Measurements from ENCODE around the gene RNF4. TPM values are rescaled to one million over a fixed set of nuclear protein-coding genes. Genes with fewer than 3 reads are reported as not detected.

RNF4 gene
- total RNA-seq, 1 donor from 2014 or later: 77.2 TPM

- Histone ChIP-seq H3K9me3 (ENCODE audit: insufficient read depth, low read depth, low read length) (no peaks in the 10 kb centered on the region), H4K20me1 (ENCODE audit: insufficient read depth, low read length) (peaks cover 95% of the 10 kb centered on the region), H3K4me2 (ENCODE audit: low read length) (no peak overlapping the region), H2AFZ (ENCODE audit: low read depth, low read length) (no peak overlapping the region), H3K27ac (ENCODE audit: low read depth, low read length) (no peak overlapping the region), H3K79me2 (ENCODE audit: insufficient read depth, low read length) (peaks cover 99% of the 10 kb centered on the region), H3K4me3 (ENCODE audit: insufficient read depth, low read depth, low read length) (no peak overlapping the region), H3K9ac (ENCODE audit: low read length) (no peak overlapping the region), H3K4me1 (ENCODE audit: insufficient read depth, low read length) (peaks cover 19% of the 10 kb centered on the region), H3K27me3 (ENCODE audit: insufficient read depth, low read length) (no peaks in the 10 kb centered on the region), H3K36me3 (ENCODE audit: insufficient read depth, low read length) (peaks cover 9% of the 10 kb centered on the region)
- Mint-ChIP-seq H3K4me1 (ENCODE audit: low read depth, unreplicated experiment) (peaks cover 29% of the 10 kb centered on the region), H3K9me3 (ENCODE audit: unreplicated experiment) (no peaks in the 10 kb centered on the region), H3K4me3 (ENCODE audit: unreplicated experiment) (no peak overlapping the region), H3K27me3 (ENCODE audit: low read depth, unreplicated experiment) (no peaks in the 10 kb centered on the region), H3K27ac (ENCODE audit: unreplicated experiment) (no peak overlapping the region), H3K36me3 (ENCODE audit: low read depth, unreplicated experiment) (peaks cover 22% of the 10 kb centered on the region)
- TF ChIP-seq, protein P1, sequence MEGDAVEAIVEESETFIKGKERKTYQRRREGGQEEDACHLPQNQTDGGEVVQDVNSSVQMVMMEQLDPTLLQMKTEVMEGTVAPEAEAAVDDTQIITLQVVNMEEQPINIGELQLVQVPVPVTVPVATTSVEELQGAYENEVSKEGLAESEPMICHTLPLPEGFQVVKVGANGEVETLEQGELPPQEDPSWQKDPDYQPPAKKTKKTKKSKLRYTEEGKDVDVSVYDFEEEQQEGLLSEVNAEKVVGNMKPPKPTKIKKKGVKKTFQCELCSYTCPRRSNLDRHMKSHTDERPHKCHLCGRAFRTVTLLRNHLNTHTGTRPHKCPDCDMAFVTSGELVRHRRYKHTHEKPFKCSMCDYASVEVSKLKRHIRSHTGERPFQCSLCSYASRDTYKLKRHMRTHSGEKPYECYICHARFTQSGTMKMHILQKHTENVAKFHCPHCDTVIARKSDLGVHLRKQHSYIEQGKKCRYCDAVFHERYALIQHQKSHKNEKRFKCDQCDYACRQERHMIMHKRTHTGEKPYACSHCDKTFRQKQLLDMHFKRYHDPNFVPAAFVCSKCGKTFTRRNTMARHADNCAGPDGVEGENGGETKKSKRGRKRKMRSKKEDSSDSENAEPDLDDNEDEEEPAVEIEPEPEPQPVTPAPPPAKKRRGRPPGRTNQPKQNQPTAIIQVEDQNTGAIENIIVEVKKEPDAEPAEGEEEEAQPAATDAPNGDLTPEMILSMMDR (IDR thresholded peaks at IDR 0.05; ENCODE audit: insufficient read depth, low read depth, low read length): no peak
- TF ChIP-seq EZH2 (IDR thresholded peaks at IDR 0.05; ENCODE audit: insufficient read depth, low read length): no peak
- FAIRE-seq: no peak
- DNase-seq (ENCODE audit: low read depth): no peak
These were observed 17.1 kb downstream of the RNF4 start for GRCh38 chr4:2485956-2486355.

- Histone ChIP-seq H3K27me3 (ENCODE audit: insufficient read depth, low read length) (no peaks in the 10 kb centered on the region), H3K9me3 (ENCODE audit: insufficient read depth, low read depth, low read length) (no peaks in the 10 kb centered on the region), H3K4me1 (ENCODE audit: insufficient read depth, low read length) (peaks cover 19% of the 10 kb centered on the region), H3K4me2 (ENCODE audit: low read length) (no peak overlapping the region), H2AFZ (ENCODE audit: low read depth, low read length) (no peak overlapping the region), H3K27ac (ENCODE audit: low read depth, low read length) (no peak overlapping the region), H3K79me2 (ENCODE audit: insufficient read depth, low read length) (peaks cover 97% of the 10 kb centered on the region), H3K4me3 (ENCODE audit: insufficient read depth, low read depth, low read length) (no peak overlapping the region), H3K36me3 (ENCODE audit: insufficient read depth, low read length) (peaks cover 13% of the 10 kb centered on the region), H3K9ac (ENCODE audit: low read length) (no peak overlapping the region), H4K20me1 (ENCODE audit: insufficient read depth, low read length) (peaks cover 93% of the 10 kb centered on the region)
- DNase-seq (ENCODE audit: low read depth) (no peak), FAIRE-seq (no peak)
- TF ChIP-seq, protein P1 (IDR thresholded peaks at IDR 0.05; ENCODE audit: insufficient read depth, low read depth, low read length): no peak
- TF ChIP-seq EZH2 (IDR thresholded peaks at IDR 0.05; ENCODE audit: insufficient read depth, low read length): no peak
- H3K27me3 Mint-ChIP-seq (ENCODE audit: low read depth, unreplicated experiment): no peaks in the 10 kb centered on the region
- H3K36me3 Mint-ChIP-seq (ENCODE audit: low read depth, unreplicated experiment): peaks cover 26% of the 10 kb centered on the region
- H3K4me1 Mint-ChIP-seq (ENCODE audit: low read depth, unreplicated experiment): peaks cover 31% of the 10 kb centered on the region
- no peaks in the 10 kb centered on the region for H3K9me3 Mint-ChIP-seq (ENCODE audit: unreplicated experiment)
- H3K27ac Mint-ChIP-seq (ENCODE audit: unreplicated experiment): no peak overlapping the region
- no peak overlapping the region for H3K4me3 Mint-ChIP-seq (ENCODE audit: unreplicated experiment)
These were observed 18.1 kb downstream of the RNF4 start for GRCh38 chr4:2486981-2487380.

- FAIRE-seq (no peak), DNase-seq (ENCODE audit: low read depth) (no peak)
- Histone ChIP-seq H3K4me1 (ENCODE audit: insufficient read depth, low read length) (peaks cover 13% of the 10 kb centered on the region), H3K9me3 (ENCODE audit: insufficient read depth, low read depth, low read length) (no peaks in the 10 kb centered on the region), H3K4me2 (ENCODE audit: low read length) (no peak overlapping the region), H3K79me2 (ENCODE audit: insufficient read depth, low read length) (peaks cover 97% of the 10 kb centered on the region), H3K9ac (ENCODE audit: low read length) (no peak overlapping the region), H3K4me3 (ENCODE audit: insufficient read depth, low read depth, low read length) (no peak overlapping the region), H3K27ac (ENCODE audit: low read depth, low read length) (no peak overlapping the region), H4K20me1 (ENCODE audit: insufficient read depth, low read length) (peaks cover 92% of the 10 kb centered on the region), H3K36me3 (ENCODE audit: insufficient read depth, low read length) (peaks cover 19% of the 10 kb centered on the region), H2AFZ (ENCODE audit: low read depth, low read length) (no peak overlapping the region), H3K27me3 (ENCODE audit: insufficient read depth, low read length) (no peaks in the 10 kb centered on the region)
- Mint-ChIP-seq H3K4me3 (ENCODE audit: unreplicated experiment) (no peak overlapping the region), H3K27me3 (ENCODE audit: low read depth, unreplicated experiment) (no peaks in the 10 kb centered on the region), H3K27ac (ENCODE audit: unreplicated experiment) (no peak overlapping the region), H3K36me3 (ENCODE audit: low read depth, unreplicated experiment) (peaks cover 31% of the 10 kb centered on the region), H3K9me3 (ENCODE audit: unreplicated experiment) (no peaks in the 10 kb centered on the region), H3K4me1 (ENCODE audit: low read depth, unreplicated experiment) (peaks cover 29% of the 10 kb centered on the region)
- no peak for TF ChIP-seq EZH2 (IDR thresholded peaks at IDR 0.05; ENCODE audit: insufficient read depth, low read length)
- TF ChIP-seq, protein P1 (IDR thresholded peaks at IDR 0.05; ENCODE audit: insufficient read depth, low read depth, low read length): no peak
These were observed 18.7 kb downstream of the RNF4 start for GRCh38 chr4:2487632-2488031.
